ENCODE results near the gene TRHDE.

- no peak for TF ChIP-seq CTCF (IDR thresholded peaks at IDR 0.05)
- no peak for TF ChIP-seq POLR2A (IDR thresholded peaks at IDR 0.05)
Observed at GRCh38 chr12:72337382-72337781, 65.2 kb downstream of the TRHDE start.
